Measurements from ENCODE around the gene SPATA19. TPM values are rescaled to one million over a fixed set of nuclear protein-coding genes. Genes with fewer than 3 reads are reported as not detected.

SPATA19 gene
- total and polyA plus RNA-seq, 4 donors: not detected

GRCh38 chr11:133818302-133818701 lies 27.0 kb downstream of the SPATA19 start (continued):
- TF ChIP-seq ATF3 (IDR thresholded peaks at IDR 0.05) (no peak), HNF4A (conservative IDR thresholded peaks at IDR 0.05) (no peak), FOXA2 (IDR thresholded peaks at IDR 0.05) (no peak), JUND (IDR thresholded peaks at IDR 0.05) (no peak)

GRCh38 chr11:133817449-133817848 lies 27.9 kb downstream of the SPATA19 start:
- Histone ChIP-seq H3K4me3 (ENCODE audit: low read depth in 1 of 3, low read length in 3 of 3) (no peak overlapping the region), H3K9me3 (ENCODE audit: control insufficient read depth in 4 of 4, low read length in 3 of 4) (no peaks in the 10 kb centered on the region), H3K36me3 (ENCODE audit: control insufficient read depth in 4 of 4, insufficient read depth in 3 of 4, low read depth in 1 of 4, low read length in 3 of 4) (no peaks in the 10 kb centered on the region), H3K27ac (ENCODE audit: low read depth in 1 of 2, low read length in 2 of 2) (no peak overlapping the region), H3K27me3 (ENCODE audit: control insufficient read depth in 4 of 4, insufficient read depth in 4 of 4, low read length in 3 of 4) (peaks cover 0 to 13% (median 1%) of the 10 kb centered on the region in 4 donors), H3K9ac (ENCODE audit: low read depth in 1 of 2, low read length in 2 of 2) (no peak overlapping the region), H3K4me1 (ENCODE audit: control insufficient read depth in 4 of 4, insufficient read depth in 4 of 4, low read length in 3 of 4) (no peaks in the 10 kb centered on the region)
- TF ChIP-seq NR2F2 (IDR thresholded peaks at IDR 0.05) (no peak), JUND (IDR thresholded peaks at IDR 0.05) (no peak), ZBTB33 (IDR thresholded peaks at IDR 0.05) (no peak), CTCF (IDR thresholded peaks at IDR 0.05; ENCODE audit: low read depth, low read length, missing input control) (no peak), SP1 (IDR thresholded peaks at IDR 0.05) (no peak), MAX (IDR thresholded peaks at IDR 0.05) (no peak), REST (IDR thresholded peaks at IDR 0.05) (no peak), RXRA (IDR thresholded peaks at IDR 0.05) (no peak), HNF4G (IDR thresholded peaks at IDR 0.05) (no peak), RAD21 (IDR thresholded peaks at IDR 0.05) (no peak), GABPA (IDR thresholded peaks at IDR 0.05 in 1 of 2, conservative IDR thresholded peaks at IDR 0.05 in 1 of 2) (no peak), YY1 (IDR thresholded peaks at IDR 0.05) (no peak), ATF3 (IDR thresholded peaks at IDR 0.05) (no peak), FOXA1 (IDR thresholded peaks at IDR 0.05) (no peak)
- no peak for DNase-seq (ENCODE audit: low spot score)
- 76% methylated on average over 7 of the region's 7 CpGs for WGBS

All from liver (tissue), 9 donors.